ENCODE measurements around the gene FAM228B.

DNA sequence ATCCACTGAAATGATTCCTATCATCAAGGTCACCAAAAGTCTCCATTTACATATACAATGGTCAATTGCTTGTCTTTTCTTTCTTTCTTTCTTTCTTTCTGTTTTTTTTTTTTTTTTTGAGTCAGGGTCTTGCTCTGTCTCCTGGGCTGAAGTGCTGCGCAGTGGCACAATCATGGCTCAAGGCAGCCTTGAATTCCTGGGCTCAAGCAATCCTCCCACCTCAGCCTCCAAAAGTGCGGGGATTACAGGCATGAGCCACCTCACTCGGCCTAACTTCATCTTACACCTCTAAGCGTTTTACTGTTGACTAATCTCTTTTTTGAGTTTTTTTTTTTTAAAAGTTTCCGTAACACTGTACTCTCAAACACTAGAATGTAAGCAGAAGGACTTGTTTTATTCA lies 48.0 kb upstream of the FAM228B start:
- TF ChIP-seq, protein P1, sequence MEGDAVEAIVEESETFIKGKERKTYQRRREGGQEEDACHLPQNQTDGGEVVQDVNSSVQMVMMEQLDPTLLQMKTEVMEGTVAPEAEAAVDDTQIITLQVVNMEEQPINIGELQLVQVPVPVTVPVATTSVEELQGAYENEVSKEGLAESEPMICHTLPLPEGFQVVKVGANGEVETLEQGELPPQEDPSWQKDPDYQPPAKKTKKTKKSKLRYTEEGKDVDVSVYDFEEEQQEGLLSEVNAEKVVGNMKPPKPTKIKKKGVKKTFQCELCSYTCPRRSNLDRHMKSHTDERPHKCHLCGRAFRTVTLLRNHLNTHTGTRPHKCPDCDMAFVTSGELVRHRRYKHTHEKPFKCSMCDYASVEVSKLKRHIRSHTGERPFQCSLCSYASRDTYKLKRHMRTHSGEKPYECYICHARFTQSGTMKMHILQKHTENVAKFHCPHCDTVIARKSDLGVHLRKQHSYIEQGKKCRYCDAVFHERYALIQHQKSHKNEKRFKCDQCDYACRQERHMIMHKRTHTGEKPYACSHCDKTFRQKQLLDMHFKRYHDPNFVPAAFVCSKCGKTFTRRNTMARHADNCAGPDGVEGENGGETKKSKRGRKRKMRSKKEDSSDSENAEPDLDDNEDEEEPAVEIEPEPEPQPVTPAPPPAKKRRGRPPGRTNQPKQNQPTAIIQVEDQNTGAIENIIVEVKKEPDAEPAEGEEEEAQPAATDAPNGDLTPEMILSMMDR (conservative IDR thresholded peaks at IDR 0.05) = no peak
- TF ChIP-seq EZH2 (IDR thresholded peaks at IDR 0.05; ENCODE audit: low read depth) = no peak

Measured in PC-9 (cell line).